GM12874 (cell line): ENCODE data around the gene TMEM92.

Source experiments
- CTCF ChIP-seq: IDR thresholded peaks from 2 replicates; pipeline ENCODE4 v1.5.1; 2011; ENCODE audit warnings: low read depth, mild to moderate bottlenecking, control low read depth, low read length, moderate library complexity; ENCODE audit not compliant: insufficient read depth

The TMEM92 gene

GRCh38 chr17:50301891-50302584 lies 27.8 kb downstream of the TMEM92 start:
- no peak for TF ChIP-seq CTCF

GRCh38 chr17:50303051-50303450 lies 28.8 kb downstream of the TMEM92 start:
- no peak for TF ChIP-seq CTCF

GRCh38 chr17:50303596-50303995 lies 29.3 kb downstream of the TMEM92 start:
- TF ChIP-seq CTCF = no peak

GRCh38 chr17:50304781-50305404 lies 30.6 kb downstream of the TMEM92 start:
- TF ChIP-seq CTCF = no peak

- no peak for TF ChIP-seq CTCF
Observed at GRCh38 chr17:50307654-50308053, 33.4 kb downstream of the TMEM92 start.

- no peak for TF ChIP-seq CTCF
Observed at GRCh38 chr17:50308666-50309065, 34.4 kb downstream of the TMEM92 start.

- TF ChIP-seq CTCF = no peak
Observed at GRCh38 chr17:50310455-50311111, 36.3 kb downstream of the TMEM92 start.
